ENCODE data around the gene GRID1.

Gene GRID1

DNA sequence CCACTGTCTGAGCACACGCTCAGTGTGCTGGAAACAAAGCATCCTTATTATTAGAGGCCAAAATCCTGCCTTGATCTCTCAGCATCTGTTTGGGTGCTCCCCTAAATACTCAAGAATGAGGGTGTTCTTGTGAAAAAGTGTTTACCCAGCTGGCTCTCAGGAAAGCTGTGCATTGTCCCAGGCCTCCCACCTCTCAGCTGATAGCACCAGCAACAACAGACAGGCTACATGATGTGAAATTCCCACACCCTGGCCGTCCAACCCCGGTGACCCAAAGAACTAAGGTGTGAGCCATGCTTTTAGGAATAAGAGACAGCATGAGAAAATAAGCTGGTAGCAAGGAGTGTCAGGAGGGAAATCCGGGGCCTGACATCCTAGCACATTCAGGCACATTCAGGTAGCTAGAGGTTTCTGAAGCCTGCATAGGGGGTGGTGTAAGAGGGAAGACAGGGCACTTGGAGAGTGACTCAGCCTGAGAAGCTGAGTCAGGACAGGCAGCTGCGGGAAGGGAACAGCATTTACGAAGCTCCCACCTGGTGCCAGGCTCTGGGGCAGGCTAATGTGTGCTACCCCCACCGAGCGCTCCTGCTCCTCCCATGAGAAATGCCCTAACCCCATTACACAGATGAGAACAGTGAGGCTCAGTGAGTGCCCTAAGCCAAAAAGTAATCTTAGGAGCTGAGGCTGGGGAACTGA, 205.6 kb downstream of the GRID1 start:
- DNase-seq (ENCODE audit: insufficient read length, low spot score) = no peak
- no peak for FAIRE-seq

GRCh38 chr10:86159797-86160196, 206.8 kb downstream of the GRID1 start:
- FAIRE-seq = no peak
- DNase-seq (ENCODE audit: insufficient read length, low spot score) = no peak

GRCh38 chr10:86155054-86155921, 211.3 kb downstream of the GRID1 start:
- FAIRE-seq (no peak), DNase-seq (ENCODE audit: insufficient read length, low spot score) (no peak)

GRCh38 chr10:86153751-86154150, 212.8 kb downstream of the GRID1 start:
- no peak for DNase-seq (ENCODE audit: insufficient read length, low spot score)
- no peak for FAIRE-seq

DNA sequence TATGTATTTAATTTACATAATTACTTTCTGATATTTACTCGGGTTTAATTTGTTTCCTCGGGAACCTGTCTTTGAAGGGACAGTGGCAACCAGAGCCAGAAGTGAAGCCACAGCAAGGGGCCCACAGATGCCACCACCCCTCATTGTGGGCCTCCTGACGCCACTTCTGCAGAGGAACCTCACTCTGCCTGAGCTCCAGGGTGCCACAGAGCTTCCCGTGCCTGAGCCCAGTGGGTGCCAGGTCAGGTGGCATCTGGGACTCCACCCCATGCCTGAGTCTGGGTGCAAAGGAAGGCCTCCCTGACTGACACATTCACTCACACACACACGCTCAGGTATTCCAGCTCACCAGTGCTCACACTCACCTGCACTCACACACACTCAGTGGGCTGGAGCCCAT, 213.7 kb downstream of the GRID1 start:
- FAIRE-seq = no peak
- no peak for DNase-seq (ENCODE audit: insufficient read length, low spot score)

- FAIRE-seq = no peak
- DNase-seq (ENCODE audit: insufficient read length, low spot score) = no peak
These were observed 214.2 kb downstream of the GRID1 start for GRCh38 chr10:86152354-86152753.

GRCh38 chr10:86151613-86152012, 215.0 kb downstream of the GRID1 start:
- FAIRE-seq (no peak), DNase-seq (ENCODE audit: insufficient read length, low spot score) (no peak)

- no peak for FAIRE-seq
- no peak for DNase-seq (ENCODE audit: insufficient read length, low spot score)
These were observed 217.3 kb downstream of the GRID1 start for GRCh38 chr10:86149257-86149656.

GRCh38 chr10:86148117-86148516, 218.5 kb downstream of the GRID1 start:
- DNase-seq (ENCODE audit: insufficient read length, low spot score) (no peak), FAIRE-seq (no peak)

- DNase-seq (ENCODE audit: insufficient read length, low spot score) (no peak), FAIRE-seq (no peak)
These were observed 222.3 kb downstream of the GRID1 start for GRCh38 chr10:86144301-86144700.

GRCh38 chr10:86141896-86142295, 224.7 kb downstream of the GRID1 start:
- DNase-seq (ENCODE audit: insufficient read length, low spot score) (no peak), FAIRE-seq (no peak)

- no peak for FAIRE-seq
- DNase-seq (ENCODE audit: insufficient read length, low spot score) = peak; percentile 12
These were observed 227.4 kb downstream of the GRID1 start for GRCh38 chr10:86139066-86139657.

DNA sequence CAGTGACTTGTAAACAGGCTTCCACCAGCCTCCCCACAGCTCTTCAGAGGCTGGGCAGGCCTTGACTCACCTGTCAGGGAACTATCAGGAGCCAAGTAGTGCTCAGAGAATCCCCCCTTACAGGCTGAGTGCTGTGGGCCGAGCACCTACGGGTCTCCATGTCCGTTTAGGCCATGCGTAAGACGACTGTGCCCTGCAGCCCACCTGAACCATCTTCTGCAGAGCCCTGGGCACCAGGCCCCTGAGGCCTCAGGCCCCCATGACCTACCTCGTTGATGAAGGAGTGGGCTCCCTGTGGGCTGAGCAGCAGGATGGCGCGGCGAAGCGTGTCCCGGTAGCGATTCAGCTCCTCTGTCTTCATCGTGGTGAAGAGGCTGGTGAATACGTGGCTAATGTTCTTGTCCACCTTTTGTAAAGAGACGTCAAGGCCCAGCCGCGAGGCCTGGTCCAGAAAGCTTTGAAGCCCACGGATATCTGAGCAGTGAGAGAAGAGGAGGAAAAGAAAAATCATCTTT, 228.0 kb downstream of the GRID1 start:
- FAIRE-seq = no peak

DNA sequence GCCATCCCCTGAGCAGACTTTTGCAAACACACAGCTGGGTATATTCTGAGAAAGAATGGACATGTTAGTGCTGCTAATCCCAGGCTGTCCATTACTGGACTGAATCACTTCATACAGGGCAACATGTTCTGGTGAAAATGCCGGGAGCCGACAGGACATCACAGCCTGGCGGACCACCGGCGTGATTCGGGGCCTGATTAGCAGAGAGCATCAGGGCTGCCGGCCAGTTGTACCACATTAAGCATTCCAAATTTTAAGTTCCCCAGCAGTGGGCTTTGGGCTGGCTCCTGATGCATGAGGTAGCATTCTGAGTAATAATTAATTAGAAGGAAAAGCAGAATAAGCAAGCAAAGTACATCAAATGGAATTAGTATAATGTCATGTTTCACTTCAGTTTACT, 229.0 kb downstream of the GRID1 start:
- DNase-seq (ENCODE audit: insufficient read length, low spot score) (no peak), FAIRE-seq (no peak)

More for the DNA sequence above, 228.0 kb downstream of the GRID1 start:
- DNase-seq (ENCODE audit: insufficient read length, low spot score) = no peak

DNA sequence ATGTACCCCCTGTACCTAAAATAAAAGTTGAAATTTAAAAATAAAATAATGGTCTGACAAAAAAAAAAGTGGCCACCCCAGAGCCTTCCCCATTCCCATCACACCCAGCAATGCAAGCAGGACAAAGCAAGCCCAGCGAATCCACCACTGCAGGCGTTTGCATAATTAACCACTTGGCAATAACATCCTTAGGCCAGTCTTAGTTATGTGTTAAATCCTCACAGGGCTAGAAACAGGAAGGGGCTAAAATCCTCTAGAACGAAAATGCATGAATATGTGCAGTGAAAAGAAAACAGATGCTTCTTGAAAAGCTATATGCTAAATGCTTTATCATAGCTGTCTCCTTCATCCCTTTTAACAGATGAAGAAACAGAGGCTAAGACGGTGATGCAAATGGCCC, 229.7 kb downstream of the GRID1 start:
- no peak for FAIRE-seq

GRCh38 chr10:86135191-86135590, 231.4 kb downstream of the GRID1 start:
- DNase-seq (ENCODE audit: insufficient read length, low spot score) (no peak), FAIRE-seq (no peak)

More for the DNA sequence above, 229.7 kb downstream of the GRID1 start:
- DNase-seq (ENCODE audit: insufficient read length, low spot score) = no peak

GRCh38 chr10:86130737-86131475, 235.7 kb downstream of the GRID1 start:
- FAIRE-seq = no peak
- no peak for DNase-seq (ENCODE audit: insufficient read length, low spot score)

- DNase-seq (ENCODE audit: insufficient read length, low spot score) (no peak), FAIRE-seq (no peak)
These were observed 236.6 kb downstream of the GRID1 start for GRCh38 chr10:86130041-86130440.

- no peak for FAIRE-seq
- DNase-seq (ENCODE audit: insufficient read length, low spot score) = no peak
These were observed 238.2 kb downstream of the GRID1 start for GRCh38 chr10:86128360-86128759.

GRCh38 chr10:86127274-86127819, 239.2 kb downstream of the GRID1 start:
- no peak for FAIRE-seq
- DNase-seq (ENCODE audit: insufficient read length, low spot score) = no peak

Measured in HTR-8/SVneo (cell line).